Activated CD4-positive, alpha-beta memory T cell treated with anti-CD3 and anti-CD28 coated beads, Interleukin-2, amount 10 ng/mL, durations not matched to agents 7 days and 5 days (primary cell): ENCODE measurements around the gene ADAM12. TPM values are rescaled to one million over a fixed set of nuclear protein-coding genes. Genes with fewer than 3 reads are reported as not detected.

Experiments used
- CTCF ChIA-PET: fragments of 350-600 bp; sonication (Branson Sonifier 250); formaldehyde crosslinking; loops from one replicate; lab custom pipeline; 2021; ENCODE audit warnings: antibody characterized with exemption, inconsistent platforms; lab: Charles Lee
- POLR2A ChIA-PET: fragments of 350-600 bp; sonication (Branson Sonifier 250); formaldehyde crosslinking; loops from one replicate; lab custom pipeline; 2021; ENCODE audit warnings: antibody characterized with exemption; lab: Charles Lee
- DNase-seq: peaks from one replicate; pipeline ENCODE4 v3.0.0-alpha.2; 2020
- H3K27ac Mint-ChIP-seq: one replicate; pipeline ENCODE4 v1.8.0; 2021; ENCODE audit warnings: mild to moderate bottlenecking, mixed read lengths
- H3K27me3 Mint-ChIP-seq: one replicate; pipeline ENCODE4 v1.8.0; 2021; ENCODE audit warnings: mixed read lengths
- H3K36me3 Mint-ChIP-seq: one replicate; pipeline ENCODE4 v1.8.0; 2021; ENCODE audit warnings: low read depth, mixed read lengths
- H3K4me1 Mint-ChIP-seq: one replicate; pipeline ENCODE4 v1.8.0; 2021; ENCODE audit warnings: mixed read lengths
- H3K4me3 Mint-ChIP-seq: one replicate; pipeline ENCODE4 v1.8.0; 2021; ENCODE audit warnings: mild to moderate bottlenecking, mixed read lengths
- H3K9me3 Mint-ChIP-seq: one replicate; pipeline ENCODE4 v1.8.0; 2021; ENCODE audit warnings: mixed read lengths
- total RNA-seq, 2 experiments: library from RNA; stranded (reverse); gene quantifications; one replicate each; pipeline ENCODE4 v1.2.3, GENCODE V29; 2021

Gene ADAM12
- total RNA-seq, 2 experiments from 2014 or later: 1.2 to 1.3 TPM

GRCh38 chr10:126123466-126123865, 264.8 kb downstream of the ADAM12 start:
- ChIA-PET CTCF (no interaction called here), POLR2A (no interaction called here)
- Mint-ChIP-seq H3K4me3 (no peak overlapping the region), H3K4me1 (no peaks in the 10 kb centered on the region), H3K36me3 (no peaks in the 10 kb centered on the region), H3K27ac (no peak overlapping the region), H3K27me3 (no peaks in the 10 kb centered on the region), H3K9me3 (peaks cover 11% of the 10 kb centered on the region)
- DNase-seq: no peak

GRCh38 chr10:126122881-126123280, 265.4 kb downstream of the ADAM12 start:
- CTCF ChIA-PET: no interaction called here
- peaks cover 9% of the 10 kb centered on the region for H3K9me3 Mint-ChIP-seq
- DNase-seq: no peak
- H3K36me3 Mint-ChIP-seq: no peaks in the 10 kb centered on the region
- H3K27me3 Mint-ChIP-seq: no peaks in the 10 kb centered on the region
- no peak overlapping the region for H3K4me3 Mint-ChIP-seq
- H3K4me1 Mint-ChIP-seq: no peaks in the 10 kb centered on the region
- POLR2A ChIA-PET: no interaction called here
- no peak overlapping the region for H3K27ac Mint-ChIP-seq

- no peak overlapping the region for H3K27ac Mint-ChIP-seq
- H3K9me3 Mint-ChIP-seq: no peaks in the 10 kb centered on the region
- H3K4me1 Mint-ChIP-seq: no peaks in the 10 kb centered on the region
- no peaks in the 10 kb centered on the region for H3K27me3 Mint-ChIP-seq
- POLR2A ChIA-PET: no interaction called here
- no peaks in the 10 kb centered on the region for H3K36me3 Mint-ChIP-seq
- no peak for DNase-seq
- CTCF ChIA-PET: no interaction called here
- H3K4me3 Mint-ChIP-seq: no peak overlapping the region
These were observed 268.7 kb downstream of the ADAM12 start for GRCh38 chr10:126119599-126119998.

GRCh38 chr10:126118476-126118875, 269.8 kb downstream of the ADAM12 start:
- ChIA-PET POLR2A (no interaction called here), CTCF (no interaction called here)
- Mint-ChIP-seq H3K27me3 (no peaks in the 10 kb centered on the region), H3K36me3 (no peaks in the 10 kb centered on the region), H3K4me1 (no peaks in the 10 kb centered on the region), H3K4me3 (no peak overlapping the region), H3K9me3 (peaks cover 3% of the 10 kb centered on the region), H3K27ac (no peak overlapping the region)
- DNase-seq: no peak

GRCh38 chr10:126117196-126117595, 271.1 kb downstream of the ADAM12 start:
- Mint-ChIP-seq H3K4me1 (no peaks in the 10 kb centered on the region), H3K4me3 (no peak overlapping the region), H3K27ac (no peak overlapping the region), H3K36me3 (no peaks in the 10 kb centered on the region), H3K9me3 (peaks cover 6% of the 10 kb centered on the region), H3K27me3 (no peaks in the 10 kb centered on the region)
- POLR2A ChIA-PET: no interaction called here
- CTCF ChIA-PET: no interaction called here
- DNase-seq: no peak

- ChIA-PET CTCF (no interaction called here), POLR2A (no interaction called here)
- H3K4me3 Mint-ChIP-seq: no peak overlapping the region
- no peak overlapping the region for H3K27ac Mint-ChIP-seq
- H3K36me3 Mint-ChIP-seq: no peaks in the 10 kb centered on the region
- no peak for DNase-seq
- peaks cover 6% of the 10 kb centered on the region for H3K9me3 Mint-ChIP-seq
- no peaks in the 10 kb centered on the region for H3K27me3 Mint-ChIP-seq
- no peaks in the 10 kb centered on the region for H3K4me1 Mint-ChIP-seq
These were observed 272.4 kb downstream of the ADAM12 start for GRCh38 chr10:126115886-126116285.

GRCh38 chr10:126114884-126115555, 273.3 kb downstream of the ADAM12 start:
- H3K9me3 Mint-ChIP-seq: peaks cover 6% of the 10 kb centered on the region
- POLR2A ChIA-PET: no interaction called here
- H3K36me3 Mint-ChIP-seq: no peaks in the 10 kb centered on the region
- no peaks in the 10 kb centered on the region for H3K27me3 Mint-ChIP-seq
- H3K4me3 Mint-ChIP-seq: no peak overlapping the region
- no peak for DNase-seq
- H3K27ac Mint-ChIP-seq: no peak overlapping the region
- CTCF ChIA-PET: no interaction called here
- no peaks in the 10 kb centered on the region for H3K4me1 Mint-ChIP-seq

- H3K4me1 Mint-ChIP-seq: no peaks in the 10 kb centered on the region
- DNase-seq: no peak
- ChIA-PET POLR2A (no interaction called here), CTCF (no interaction called here)
- no peak overlapping the region for H3K4me3 Mint-ChIP-seq
- H3K36me3 Mint-ChIP-seq: no peaks in the 10 kb centered on the region
- peaks cover 9% of the 10 kb centered on the region for H3K9me3 Mint-ChIP-seq
- no peaks in the 10 kb centered on the region for H3K27me3 Mint-ChIP-seq
- no peak overlapping the region for H3K27ac Mint-ChIP-seq
These were observed 276.8 kb downstream of the ADAM12 start for GRCh38 chr10:126111516-126111915.

GRCh38 chr10:126110489-126111180, 277.6 kb downstream of the ADAM12 start:
- Mint-ChIP-seq H3K9me3 (peaks cover 9% of the 10 kb centered on the region), H3K4me3 (no peak overlapping the region), H3K36me3 (no peaks in the 10 kb centered on the region), H3K27ac (no peak overlapping the region), H3K27me3 (no peaks in the 10 kb centered on the region), H3K4me1 (no peaks in the 10 kb centered on the region)
- CTCF ChIA-PET: no interaction called here
- POLR2A ChIA-PET: no interaction called here
- no peak for DNase-seq

- H3K36me3 Mint-ChIP-seq: no peaks in the 10 kb centered on the region
- ChIA-PET POLR2A (no interaction called here), CTCF (no interaction called here)
- no peak for DNase-seq
- no peaks in the 10 kb centered on the region for H3K27me3 Mint-ChIP-seq
- H3K27ac Mint-ChIP-seq: no peak overlapping the region
- peaks cover 9% of the 10 kb centered on the region for H3K9me3 Mint-ChIP-seq
- H3K4me1 Mint-ChIP-seq: no peaks in the 10 kb centered on the region
- no peak overlapping the region for H3K4me3 Mint-ChIP-seq
These were observed 278.4 kb downstream of the ADAM12 start for GRCh38 chr10:126109893-126110292.

- no peaks in the 10 kb centered on the region for H3K36me3 Mint-ChIP-seq
These were observed 279.6 kb downstream of the ADAM12 start for GRCh38 chr10:126108693-126109092.

GRCh38 chr10:126104767-126105166, 283.5 kb downstream of the ADAM12 start:
- POLR2A ChIA-PET: no interaction called here
- CTCF ChIA-PET: no interaction called here
- Mint-ChIP-seq H3K27ac (no peak overlapping the region), H3K4me1 (no peaks in the 10 kb centered on the region), H3K4me3 (no peak overlapping the region), H3K36me3 (no peaks in the 10 kb centered on the region), H3K27me3 (no peaks in the 10 kb centered on the region), H3K9me3 (peaks cover 2% of the 10 kb centered on the region)
- DNase-seq: no peak

More at GRCh38 chr10:126108693-126109092, 279.6 kb downstream of the ADAM12 start:
- no peak for DNase-seq
- no peaks in the 10 kb centered on the region for H3K4me1 Mint-ChIP-seq
- H3K9me3 Mint-ChIP-seq: peaks cover 6% of the 10 kb centered on the region
- no peak overlapping the region for H3K27ac Mint-ChIP-seq
- CTCF ChIA-PET: no interaction called here
- no peak overlapping the region for H3K4me3 Mint-ChIP-seq
- POLR2A ChIA-PET: no interaction called here
- no peaks in the 10 kb centered on the region for H3K27me3 Mint-ChIP-seq

GRCh38 chr10:126102636-126103035, 285.6 kb downstream of the ADAM12 start:
- Mint-ChIP-seq H3K4me3 (no peak overlapping the region), H3K27me3 (no peaks in the 10 kb centered on the region), H3K4me1 (no peaks in the 10 kb centered on the region), H3K27ac (no peak overlapping the region), H3K36me3 (no peaks in the 10 kb centered on the region), H3K9me3 (peaks cover 2% of the 10 kb centered on the region)
- DNase-seq: no peak
- ChIA-PET CTCF (no interaction called here), POLR2A (no interaction called here)

- peaks cover under 1% of the 10 kb centered on the region for H3K9me3 Mint-ChIP-seq
- CTCF ChIA-PET: no interaction called here
These were observed 286.5 kb downstream of the ADAM12 start for GRCh38 chr10:126101736-126102135.

More at GRCh38 chr10:126101736-126102135, 286.5 kb downstream of the ADAM12 start:
- H3K36me3 Mint-ChIP-seq: no peaks in the 10 kb centered on the region
- POLR2A ChIA-PET: no interaction called here
- H3K4me3 Mint-ChIP-seq: no peak overlapping the region
- DNase-seq: no peak
- H3K4me1 Mint-ChIP-seq: no peaks in the 10 kb centered on the region
- H3K27ac Mint-ChIP-seq: no peak overlapping the region
- no peaks in the 10 kb centered on the region for H3K27me3 Mint-ChIP-seq
